ENCODE measurements around the gene AP2A2. TPM values are rescaled to one million over a fixed set of nuclear protein-coding genes. Genes with fewer than 3 reads are reported as not detected.

The AP2A2 gene
- total RNA-seq, 1 donor from 2014 or later: 26.2 TPM

DNA sequence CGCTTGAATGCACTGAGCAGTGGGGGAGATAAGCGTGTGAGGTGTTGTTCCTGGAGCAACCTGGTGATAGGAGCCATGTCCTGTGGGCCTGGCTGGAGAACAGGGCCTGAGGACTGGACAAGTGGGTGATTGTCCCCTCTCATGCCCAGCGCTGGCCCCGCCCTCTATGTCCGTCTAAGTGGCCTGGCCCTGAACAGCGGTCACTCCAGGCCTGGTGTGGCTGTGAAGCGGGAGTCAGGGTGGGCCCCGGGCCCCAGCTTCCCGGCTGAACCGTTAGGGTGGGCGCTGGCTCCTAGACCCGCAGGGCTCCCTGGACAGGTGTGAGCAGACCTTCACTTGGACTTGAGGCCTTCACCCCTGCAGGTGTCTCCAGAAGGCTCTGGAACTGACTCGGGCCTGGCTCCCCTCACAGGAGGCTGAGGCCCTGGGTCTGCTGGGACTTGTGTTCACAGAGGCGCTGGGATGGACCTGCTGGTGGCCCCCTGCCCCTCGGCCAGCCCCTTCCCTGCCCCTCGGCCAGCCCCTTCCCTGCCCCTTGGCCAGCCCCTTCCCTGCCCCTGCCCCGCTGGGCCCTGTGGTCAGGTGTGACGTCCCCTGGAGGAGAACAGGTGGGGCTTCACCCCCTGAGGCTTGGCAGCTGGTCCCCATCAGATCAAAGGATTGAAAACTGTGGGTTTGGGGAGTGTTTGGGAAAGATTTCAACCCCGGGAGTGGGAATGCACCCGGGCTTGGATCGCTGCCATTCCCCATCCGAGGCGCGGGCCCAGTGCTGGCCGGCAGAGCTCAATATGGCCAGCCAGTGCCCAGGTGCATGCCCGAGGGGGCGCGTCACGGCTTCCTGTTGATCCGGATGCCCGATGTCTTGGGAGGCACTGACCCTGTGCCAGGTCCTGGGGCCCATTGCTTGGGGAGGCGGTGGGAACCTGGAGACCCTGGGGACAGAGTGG is 114.1 kb downstream of the AP2A2 start:
- DNase-seq (ENCODE audit: low read depth): peak; percentile 9

DNA sequence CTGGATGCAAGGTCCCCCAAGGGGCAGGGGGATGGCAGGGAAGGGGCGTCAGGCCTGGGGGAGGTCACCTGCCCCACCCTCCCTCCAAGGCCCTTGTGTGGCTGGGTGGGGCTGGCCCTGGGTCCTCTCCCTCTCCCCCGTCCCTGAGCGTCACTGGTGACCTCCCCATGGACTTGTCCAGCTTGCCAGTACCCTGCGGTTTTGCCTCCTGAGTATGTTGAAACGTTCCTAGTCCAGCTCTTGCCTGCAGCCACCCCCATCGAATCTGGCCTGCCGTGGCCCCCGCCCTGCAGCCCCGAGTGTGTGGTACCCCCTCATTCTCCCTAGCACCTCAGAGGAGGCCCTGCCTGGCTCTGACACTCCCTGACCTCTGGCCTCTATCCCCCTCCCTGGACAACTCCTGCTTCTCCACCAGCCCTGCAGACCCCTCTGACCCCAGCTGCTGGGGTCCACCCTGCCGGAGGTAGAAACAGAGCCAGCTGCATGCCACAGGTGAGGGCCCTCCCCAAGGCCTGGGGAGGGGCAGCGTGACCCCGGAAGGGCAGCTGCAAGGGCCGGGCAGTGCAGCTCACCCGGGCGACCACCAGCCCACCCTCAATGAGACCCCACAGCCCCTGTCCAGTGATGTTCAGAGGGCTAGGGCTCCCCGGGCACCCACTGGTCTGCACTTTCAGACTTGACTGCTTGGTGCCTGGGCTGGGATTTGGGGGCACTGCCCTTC is 114.9 kb downstream of the AP2A2 start:
- DNase-seq (ENCODE audit: low read depth): no peak

DNA sequence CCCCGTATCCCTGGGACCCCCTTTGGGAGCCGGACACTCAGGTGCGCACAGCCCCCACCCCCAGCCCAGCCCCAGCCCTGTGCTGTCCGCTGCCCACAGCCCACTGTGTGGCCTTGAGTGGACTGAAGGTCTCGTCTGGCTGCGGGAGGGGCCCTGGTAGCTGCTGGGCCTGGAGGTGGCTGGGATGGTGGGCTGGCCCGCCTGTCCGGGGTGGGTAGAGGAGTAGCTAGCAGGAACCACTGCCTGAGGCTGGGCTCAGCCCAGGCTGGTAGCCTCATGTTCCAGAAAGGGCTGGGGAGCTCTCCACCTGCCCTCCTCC is 115.4 kb downstream of the AP2A2 start:
- DNase-seq (ENCODE audit: low read depth): no peak

DNA sequence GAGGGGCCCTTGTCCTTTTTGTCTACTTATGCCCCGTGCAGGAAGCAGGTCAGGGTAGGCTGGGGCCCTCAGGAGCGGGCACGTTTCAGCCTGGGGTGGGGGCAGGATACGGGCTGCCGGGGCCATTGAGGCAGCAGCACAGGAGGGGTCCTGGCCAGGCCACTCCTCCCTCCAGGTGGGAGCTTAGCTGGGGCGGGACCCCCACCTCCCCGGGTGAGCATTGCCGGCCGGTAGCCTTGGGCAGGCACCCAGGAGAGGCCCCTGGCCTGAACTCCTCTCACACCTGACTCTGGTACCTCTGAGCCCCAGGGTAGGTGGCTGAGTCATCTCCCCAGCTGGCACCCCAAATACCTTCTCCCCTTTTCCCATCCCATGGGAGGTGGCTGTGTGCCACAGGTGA is 115.8 kb downstream of the AP2A2 start:
- no peak for DNase-seq (ENCODE audit: low read depth)

DNA sequence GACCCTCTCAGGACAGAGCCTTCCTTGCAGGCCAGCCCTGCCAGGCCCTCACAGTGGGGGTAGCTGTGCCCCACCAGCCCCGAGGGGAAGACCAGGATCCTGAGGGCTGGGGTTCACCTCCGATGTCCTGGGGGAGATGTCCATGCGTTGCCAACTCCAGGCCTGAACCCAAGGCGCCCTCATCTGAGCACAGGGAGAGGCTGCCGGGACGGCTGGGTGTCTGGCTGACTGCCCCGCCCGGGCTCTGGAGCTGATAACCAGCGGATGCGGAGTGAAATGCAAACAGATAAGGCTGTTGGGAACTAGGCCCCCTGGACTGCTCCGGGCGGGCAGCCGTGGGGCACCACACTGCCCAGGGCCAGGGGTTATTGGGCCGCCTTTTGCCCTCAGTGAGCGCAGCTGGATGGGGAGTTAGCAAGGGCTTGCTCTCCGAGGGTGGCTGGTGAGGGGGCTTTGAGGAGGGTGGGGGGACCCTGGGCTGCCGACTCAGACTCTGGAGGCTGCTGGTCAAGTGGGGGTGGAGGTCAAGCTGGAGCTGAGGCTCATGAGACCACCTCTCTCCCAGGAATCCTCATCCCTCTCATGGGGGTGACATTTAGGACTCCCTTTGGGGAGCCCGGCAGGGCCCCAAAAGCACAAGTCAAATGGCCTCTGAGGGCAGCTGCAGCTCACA is 116.4 kb downstream of the AP2A2 start:
- no peak for DNase-seq (ENCODE audit: low read depth)

DNA sequence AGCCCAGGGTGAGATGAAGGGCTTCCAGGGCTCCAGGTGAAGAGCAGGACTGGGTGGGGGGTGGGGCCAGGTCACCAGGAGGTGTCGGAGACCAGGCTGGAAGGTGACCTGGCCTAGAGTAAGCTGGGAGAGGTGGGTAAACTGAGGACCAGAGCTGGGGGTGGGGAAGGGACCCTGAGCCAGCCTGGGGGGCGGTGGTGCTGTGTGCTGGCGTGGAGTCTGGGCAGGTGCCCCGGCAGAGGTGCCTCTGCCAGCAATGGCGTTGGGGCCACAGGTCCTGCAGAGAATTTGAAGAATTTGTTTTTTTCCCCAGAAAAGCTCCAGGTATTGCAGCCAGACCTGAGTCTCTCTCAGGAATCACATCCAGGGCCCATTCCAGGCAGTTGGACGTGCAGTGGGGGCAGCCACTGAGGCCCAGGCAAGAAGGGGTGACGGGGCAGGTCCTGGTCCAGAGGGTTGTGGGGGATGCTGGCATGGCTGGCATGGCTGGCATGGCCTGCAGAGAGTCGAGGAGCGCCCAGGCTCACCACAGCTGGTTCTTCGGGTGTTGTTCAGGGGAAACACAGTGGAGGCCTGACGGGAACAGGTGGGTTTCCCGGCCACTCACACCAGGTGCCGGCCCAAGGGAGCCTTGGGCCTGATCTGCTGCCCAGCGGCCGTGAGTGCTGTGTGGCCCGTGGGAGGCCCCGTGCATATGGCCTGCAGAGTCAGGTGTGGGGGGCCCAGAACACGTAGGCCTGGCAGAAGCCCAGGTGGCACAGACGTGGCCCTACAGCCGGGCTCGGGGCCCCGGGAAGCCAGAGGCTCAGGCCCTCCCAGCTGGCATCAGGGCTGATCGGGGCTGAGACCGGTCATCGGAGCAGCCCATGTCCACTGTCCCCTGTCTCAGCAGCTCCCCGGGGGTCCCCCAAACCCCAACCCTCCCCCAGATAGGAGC is 117.2 kb downstream of the AP2A2 start:
- DNase-seq (ENCODE audit: low read depth): no peak

DNA sequence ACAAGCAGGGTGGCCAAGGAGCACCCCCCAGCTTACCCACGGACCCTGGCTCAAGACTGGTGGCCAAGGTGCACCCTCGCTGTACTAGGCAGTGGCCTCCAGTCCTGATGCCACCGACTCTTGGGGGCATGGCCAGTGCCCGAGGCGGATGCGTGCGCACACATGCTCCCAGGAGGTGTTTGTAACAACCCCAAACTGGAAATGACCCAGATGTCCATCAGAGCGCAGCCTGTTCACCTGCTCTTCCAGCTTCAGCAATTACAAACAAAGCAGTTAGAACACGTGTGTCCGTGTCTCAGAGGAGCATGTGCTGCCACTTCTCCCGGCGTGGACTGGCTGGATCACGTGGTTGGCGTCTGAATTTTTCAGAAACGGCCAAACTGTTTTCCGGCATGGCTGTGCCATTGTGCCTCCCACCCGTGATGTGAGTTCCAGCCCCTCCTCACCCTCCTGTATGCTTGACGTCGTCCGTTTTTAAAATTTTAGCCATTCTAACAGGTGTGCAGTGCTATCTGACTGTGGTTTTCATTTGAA is 118.0 kb downstream of the AP2A2 start:
- no peak for DNase-seq (ENCODE audit: low read depth)

DNA sequence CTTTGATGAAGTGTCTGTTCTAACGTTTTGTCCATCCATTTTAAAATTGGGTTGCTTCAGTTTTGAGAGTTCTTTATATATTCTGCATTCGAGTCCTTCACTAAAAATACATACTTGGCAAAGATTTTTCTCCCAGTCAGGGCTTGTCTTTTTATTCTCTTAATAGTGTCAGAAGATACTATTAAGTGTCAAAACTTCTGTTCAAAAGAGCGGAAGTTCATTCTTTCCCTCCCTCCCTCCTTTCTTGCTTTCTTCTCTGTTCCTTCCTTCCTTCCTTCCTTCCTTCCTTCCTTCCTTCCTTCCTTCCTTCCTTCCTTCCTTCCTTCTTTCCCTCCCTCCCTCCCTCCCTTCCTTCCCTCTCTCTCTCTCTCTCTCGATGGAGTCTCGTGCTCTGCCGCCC is 118.5 kb downstream of the AP2A2 start:
- no peak for DNase-seq (ENCODE audit: low read depth)

DNA sequence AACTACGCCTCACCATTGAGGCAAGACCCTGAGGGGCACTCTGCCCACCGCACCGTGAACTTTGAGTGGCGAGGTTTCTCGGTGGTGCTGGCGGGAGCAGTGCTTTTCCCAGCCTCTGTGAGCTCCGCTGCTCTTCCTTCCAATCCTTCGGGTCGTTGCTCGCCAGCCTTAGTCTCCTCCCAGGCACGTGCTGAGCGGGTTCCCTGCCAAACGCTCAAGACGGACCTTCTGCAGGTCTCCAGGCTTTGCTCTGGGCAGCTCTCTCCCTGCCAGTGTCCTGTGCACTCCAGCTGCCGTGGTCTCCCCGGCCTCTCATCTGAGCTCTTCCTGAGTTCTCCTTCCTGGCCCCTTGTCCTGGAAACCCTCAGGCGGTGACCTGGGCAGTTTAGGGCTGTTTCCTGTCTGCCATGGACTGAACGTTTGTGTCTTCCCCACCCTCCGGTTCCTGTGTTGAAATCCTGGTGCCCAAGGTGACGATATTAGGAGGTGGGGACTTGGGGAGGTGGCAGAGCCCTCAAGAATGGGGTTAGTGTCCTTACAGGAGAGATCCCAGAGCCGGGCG is 122.0 kb downstream of the AP2A2 start:
- no peak for DNase-seq (ENCODE audit: low read depth)

DNA sequence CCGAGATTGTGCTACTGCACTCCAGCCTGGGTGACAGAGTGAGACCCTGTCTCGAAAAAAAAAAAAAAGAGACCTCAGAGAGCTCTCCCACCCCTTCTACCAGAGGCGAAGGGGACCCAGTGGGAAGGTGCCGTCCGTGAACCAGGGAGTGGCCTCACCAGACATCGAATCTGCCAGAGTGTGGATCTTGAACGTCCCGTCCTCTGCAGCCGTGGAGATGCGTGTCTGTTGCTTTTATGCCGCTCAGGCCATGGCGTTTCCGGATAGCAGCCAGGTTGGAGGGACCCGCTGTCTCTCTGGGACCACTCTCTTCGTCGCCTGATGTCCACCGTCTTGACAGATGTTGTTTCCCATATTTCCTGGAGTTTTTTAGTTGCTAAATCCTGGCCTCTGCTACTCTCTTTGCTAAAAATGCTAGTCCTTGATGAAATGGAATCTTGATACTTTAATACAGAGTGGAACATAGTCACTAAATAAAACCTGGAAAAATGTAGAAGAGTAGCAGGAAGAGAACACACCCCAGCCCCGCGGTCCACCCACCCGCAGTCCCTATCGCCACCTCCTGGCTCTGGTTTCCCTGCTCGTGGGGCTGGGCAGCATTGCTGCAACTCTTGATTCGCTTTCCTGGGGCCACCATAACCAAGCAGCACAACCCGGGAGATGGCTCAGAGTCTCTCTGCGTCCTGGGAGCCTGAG is 122.9 kb downstream of the AP2A2 start:
- no peak for DNase-seq (ENCODE audit: low read depth)

DNA sequence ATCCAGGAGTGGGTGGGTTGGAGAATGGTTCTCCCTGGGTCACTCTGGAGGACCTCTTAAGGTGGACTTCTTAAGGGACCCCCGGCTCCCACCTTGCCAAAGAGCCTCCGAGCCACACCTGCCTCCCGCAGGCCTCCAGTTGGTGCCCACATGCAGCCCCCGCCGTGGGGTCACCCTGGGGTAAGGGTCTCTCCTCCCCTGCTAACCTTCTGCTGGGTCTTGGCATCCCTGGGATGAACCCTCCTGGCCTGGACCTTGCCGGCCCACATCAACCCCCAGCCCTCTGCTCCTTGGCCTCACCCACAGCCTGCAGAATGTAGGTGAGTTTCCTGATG is 123.4 kb downstream of the AP2A2 start:
- DNase-seq (ENCODE audit: low read depth): no peak

DNA sequence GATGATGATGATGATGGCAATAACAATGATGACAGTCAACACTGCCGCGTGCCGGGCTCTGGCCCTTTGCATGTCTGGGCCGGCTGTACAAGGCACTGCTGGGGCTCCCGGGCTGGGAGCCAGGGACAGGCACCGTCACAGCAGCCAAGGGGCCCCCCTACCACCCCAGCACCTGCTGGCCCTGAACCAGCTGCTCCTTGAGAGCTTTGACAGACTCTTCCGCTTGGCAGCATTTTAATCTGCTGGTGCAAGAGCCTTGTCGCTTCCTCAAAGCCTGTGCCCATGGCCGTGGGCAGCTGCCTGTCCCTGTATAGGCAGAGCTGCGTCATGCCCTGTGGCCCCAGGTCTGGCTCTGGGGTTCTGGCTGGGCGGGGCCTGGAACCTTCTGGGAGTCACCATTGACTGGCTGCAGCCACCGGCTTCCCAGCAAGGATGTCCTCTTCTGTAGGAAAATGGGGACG is 123.8 kb downstream of the AP2A2 start:
- DNase-seq (ENCODE audit: low read depth): no peak

DNA sequence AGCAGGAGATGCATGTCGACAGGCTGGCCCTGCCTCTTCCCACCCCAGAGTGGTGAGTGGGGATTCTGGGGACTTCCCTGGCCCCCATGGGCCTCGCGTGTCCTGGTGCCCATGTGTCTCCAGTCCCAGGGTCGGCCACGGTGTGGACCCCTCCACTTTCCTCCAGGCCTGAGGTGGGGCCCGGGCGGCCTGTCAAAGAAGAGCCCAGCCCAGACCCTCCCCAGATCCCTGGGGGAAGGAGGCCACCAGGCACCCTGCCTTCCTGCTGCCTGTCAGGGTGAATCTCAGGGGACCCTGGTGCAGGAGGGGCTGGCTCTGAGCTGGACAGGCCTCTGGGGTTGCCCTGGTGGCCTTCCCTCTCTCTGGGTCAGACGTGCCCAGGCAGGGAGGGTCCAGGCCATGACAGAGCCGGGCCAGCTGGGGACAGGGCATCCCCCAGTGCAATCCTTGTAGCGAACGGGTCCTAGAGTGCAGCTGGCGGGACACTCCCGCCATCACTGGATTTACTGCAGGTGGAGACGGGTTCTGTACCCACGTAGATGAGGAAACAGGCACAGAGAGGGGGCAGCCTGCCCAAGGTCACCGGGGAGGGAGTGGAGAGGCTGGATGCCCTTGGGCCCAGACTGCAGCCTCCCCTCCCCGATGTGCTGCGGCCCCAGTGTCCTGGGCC is 124.4 kb downstream of the AP2A2 start:
- no peak for DNase-seq (ENCODE audit: low read depth)

DNA sequence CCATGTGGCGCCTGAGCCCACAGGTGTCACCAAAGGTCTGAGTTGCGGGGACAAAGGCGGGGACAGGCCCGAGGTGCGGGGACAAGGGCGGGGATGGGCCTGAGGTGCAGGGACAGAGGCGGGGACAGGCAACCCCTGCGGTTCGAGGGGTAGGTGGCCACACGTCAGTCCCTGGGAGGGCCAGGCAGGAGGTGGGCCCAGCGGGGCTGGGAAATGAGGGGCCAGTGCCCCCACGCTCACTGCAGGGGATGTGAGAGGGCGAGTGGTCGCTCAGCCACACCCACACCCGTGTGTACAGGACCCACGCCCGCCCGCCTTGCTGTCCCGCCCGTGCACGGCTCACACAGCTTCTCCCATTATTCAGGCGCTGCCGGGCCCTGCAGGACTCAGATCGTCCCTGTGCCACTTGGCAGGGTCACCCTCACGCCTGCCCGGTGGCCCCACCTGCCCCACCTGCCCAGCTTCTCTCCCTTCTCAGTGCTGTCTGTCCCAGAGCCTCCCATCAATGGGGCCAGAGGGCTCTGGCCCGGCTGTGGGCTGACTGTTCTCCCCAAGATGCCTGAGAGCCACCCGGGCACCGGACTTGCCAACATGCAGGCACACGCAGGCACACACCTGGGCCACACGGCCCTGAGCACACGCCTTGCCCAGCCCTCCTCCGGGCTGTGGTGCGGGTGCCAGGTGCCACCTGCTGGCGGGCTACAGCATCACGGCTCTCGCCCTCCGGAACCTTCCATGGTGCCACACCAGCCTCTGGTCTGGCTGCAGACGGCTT is 125.1 kb downstream of the AP2A2 start:
- DNase-seq (ENCODE audit: low read depth): peak; percentile 54

DNA sequence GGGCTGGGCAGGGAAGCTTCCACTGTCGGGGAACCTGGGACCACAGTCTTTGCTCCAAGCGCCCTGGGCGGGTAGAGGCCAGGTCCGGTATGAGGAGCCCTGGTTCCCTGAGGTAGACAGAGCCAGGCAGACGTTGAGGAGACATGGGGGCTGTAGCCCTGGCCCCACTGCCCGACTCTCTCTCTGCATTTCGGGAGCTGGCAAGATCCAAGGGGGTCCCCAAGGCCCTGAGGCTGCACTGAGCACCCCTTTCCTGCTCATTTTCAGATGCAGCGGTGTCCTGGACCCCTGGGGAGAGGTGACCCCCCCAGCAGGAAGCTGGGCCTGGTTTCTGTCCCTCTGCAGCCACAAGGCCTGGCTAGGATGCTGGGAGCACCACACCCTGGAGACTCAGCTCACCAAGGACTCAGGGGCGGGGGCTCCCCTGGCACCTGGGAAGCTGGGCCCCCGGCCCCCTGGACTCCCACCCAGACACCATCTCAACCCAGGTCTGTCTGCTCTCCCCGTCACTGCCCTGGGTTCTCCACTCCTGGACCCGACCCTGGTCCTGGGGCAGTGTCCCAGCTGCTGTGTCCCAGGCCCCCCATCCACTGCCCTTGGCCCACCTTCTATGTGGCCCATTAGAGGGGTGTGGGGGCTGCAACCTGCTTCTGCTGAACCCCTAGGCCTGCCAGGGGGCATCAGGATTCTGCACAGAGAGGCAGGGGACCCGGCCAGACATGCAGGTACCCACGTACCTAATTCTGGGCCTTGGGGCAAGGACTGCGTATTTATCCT is 125.9 kb downstream of the AP2A2 start:
- no peak for DNase-seq (ENCODE audit: low read depth)

DNA sequence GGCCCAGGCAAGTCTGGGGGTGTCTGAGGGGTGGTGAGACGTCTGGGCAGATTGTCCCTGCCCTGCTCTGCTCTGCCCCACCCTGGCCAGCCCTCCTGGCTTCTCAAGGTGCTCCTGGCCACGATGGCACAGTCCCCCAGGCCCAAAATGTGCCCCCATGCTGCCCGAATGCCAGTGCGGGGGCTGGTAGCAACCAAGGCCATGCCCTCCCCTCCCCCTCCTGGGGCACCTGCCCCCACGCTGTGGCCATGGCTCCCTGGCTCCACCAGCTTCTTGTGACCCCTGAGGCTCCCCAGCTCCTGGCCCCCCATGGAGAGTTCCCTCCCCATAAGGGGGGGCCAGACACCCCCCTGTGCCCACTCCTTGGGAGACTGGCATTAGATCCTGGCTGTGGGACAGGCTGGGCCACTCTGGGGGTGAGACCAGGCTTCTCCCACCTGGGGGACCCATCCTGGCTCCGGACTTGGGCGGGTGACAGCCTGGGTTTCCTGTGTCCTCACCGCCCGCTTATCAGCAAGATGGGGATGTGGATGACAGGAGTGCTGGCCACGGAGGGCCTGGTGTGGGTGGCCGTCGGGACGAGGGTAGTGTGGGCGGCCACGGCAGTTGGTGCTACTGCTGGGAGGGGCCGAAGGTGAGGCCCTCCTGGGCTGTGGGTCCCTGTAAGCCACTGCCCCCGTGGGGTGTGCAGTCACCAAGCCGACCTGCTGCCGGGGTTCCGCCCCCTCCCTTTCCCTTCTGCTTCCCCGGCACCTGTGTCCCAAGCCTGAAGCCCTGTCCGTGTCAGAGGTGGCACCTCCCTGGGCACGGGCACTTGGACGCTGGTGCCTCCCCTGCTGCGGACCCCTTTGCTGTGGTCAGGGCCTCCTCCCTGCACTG is 126.7 kb downstream of the AP2A2 start:
- no peak for DNase-seq (ENCODE audit: low read depth)
